GM12864 (cell line): ENCODE results near the gene CXorf49.
"Not testable (repeated sequence)": the region's sequence is repeated elsewhere in the genome, so short reads cannot be mapped to it uniquely, and the experiment has no call there.

ENCODE experiments used
- DNase-seq: peaks from one replicate; pipeline ENCODE4 v3.0.0-alpha.2; 2011; ENCODE audit warnings: low read depth
- H3K4me3 ChIP-seq: 2 replicates; pipeline ENCODE4 v1.5.1; 2011; ENCODE audit warnings: mild to moderate bottlenecking, low read depth, low read length, control low read depth
- CTCF ChIP-seq: IDR thresholded peaks from 2 replicates; pipeline ENCODE4 v1.5.1; 2011; ENCODE audit warnings: low read depth, mild to moderate bottlenecking, moderate library complexity, low read length, control low read depth, inconsistent platforms; ENCODE audit errors: missing control alignments

The CXorf49 gene

GRCh38 chrX:71679575-71680207, 38.4 kb downstream of the CXorf49 start:
- TF ChIP-seq CTCF: no peak
- H3K4me3 ChIP-seq: no peak overlapping the region

GRCh38 chrX:71677195-71677594, 40.9 kb downstream of the CXorf49 start:
- not testable (repeated sequence) for DNase-seq, H3K4me3 ChIP-seq

More at GRCh38 chrX:71679575-71680207, 38.4 kb downstream of the CXorf49 start:
- DNase-seq: no peak

- DNase-seq, H3K4me3 ChIP-seq: not testable (repeated sequence)
Observed at GRCh38 chrX:71676068-71676795, 41.9 kb downstream of the CXorf49 start.

GRCh38 chrX:71675636-71676035, 42.4 kb downstream of the CXorf49 start:
- H3K4me3 ChIP-seq, DNase-seq: not testable (repeated sequence)

- no peak overlapping the region for H3K4me3 ChIP-seq
- no peak for DNase-seq
- no peak for TF ChIP-seq CTCF
Observed at GRCh38 chrX:71671938-71672337, 46.1 kb downstream of the CXorf49 start.

GRCh38 chrX:71671043-71671780, 46.9 kb downstream of the CXorf49 start:
- no peak overlapping the region for H3K4me3 ChIP-seq
- no peak for TF ChIP-seq CTCF
- no peak for DNase-seq

GRCh38 chrX:71669947-71670346, 48.1 kb downstream of the CXorf49 start:
- TF ChIP-seq CTCF: peak; percentile 57
- DNase-seq: not testable (repeated sequence)

GRCh38 chrX:71669492-71669891, 48.6 kb downstream of the CXorf49 start:
- no peak for TF ChIP-seq CTCF
- DNase-seq: no peak
- H3K4me3 ChIP-seq: no peak overlapping the region

More at GRCh38 chrX:71669947-71670346, 48.1 kb downstream of the CXorf49 start:
- H3K4me3 ChIP-seq: not testable (repeated sequence)
